Right renal cortex interstitium (tissue), 3 donors: Measurements from ENCODE around the gene ITGB8. TPM values are rescaled to one million over a fixed set of nuclear protein-coding genes. Genes with fewer than 3 reads are reported as not detected.

Experiments used
- DNase-seq, 3 donors: peaks; one replicate each; pipeline ENCODE4 v3.0.0-alpha.2; 2013; ENCODE audit warnings: low read depth in 3 of 3, low spot score in 2 of 3
- polyA plus RNA-seq, 3 donors: library from polyadenylated mRNA; unstranded; fragments of 120-200 nt; gene quantifications; one replicate each; pipeline ENCODE4 v1.2.1, GENCODE V29; 2013; ENCODE audit not compliant: insufficient read length in 3 of 3

The ITGB8 gene
- polyA plus RNA-seq, 3 donors = 38.5 to 42.0 (median 40.6) TPM

DNA sequence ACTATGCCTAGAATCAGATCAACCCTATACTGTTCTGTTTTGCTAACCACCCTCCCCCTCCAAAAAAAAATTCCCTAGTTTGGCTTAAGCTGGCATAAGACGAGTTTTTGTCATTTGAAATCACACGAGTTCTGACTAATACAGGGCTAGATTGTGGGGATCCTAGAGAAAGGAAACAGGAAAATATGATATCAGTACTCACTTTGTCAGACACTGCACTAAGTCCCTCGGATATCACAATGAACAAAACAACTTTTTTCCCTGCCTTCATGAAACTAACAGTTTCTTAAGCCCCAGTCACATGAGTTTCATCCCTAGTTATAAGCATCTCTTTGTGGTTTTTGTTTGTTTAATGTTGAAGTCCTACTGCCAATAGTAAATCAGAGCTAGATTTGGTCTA lies 118.5 kb downstream of the ITGB8 start:
- DNase-seq = no peak

DNA sequence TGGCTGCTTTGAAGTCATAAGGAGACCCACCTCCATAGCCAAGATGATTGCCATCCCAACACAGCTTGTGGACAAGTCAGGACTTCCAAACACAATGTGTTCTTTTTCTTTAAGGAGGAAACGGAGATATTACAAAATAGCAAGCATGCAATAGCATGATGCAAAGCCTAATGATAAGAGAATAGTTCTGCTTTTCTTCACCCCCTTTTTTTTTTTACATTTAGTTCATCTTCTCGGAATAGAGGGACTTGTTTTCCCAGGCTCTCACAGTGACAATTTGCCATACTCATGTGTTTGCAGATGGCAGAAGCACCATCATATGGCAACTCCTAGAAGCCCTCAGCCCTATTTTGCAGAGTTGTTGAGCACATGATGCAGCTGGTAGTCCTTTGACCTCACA lies 119.8 kb downstream of the ITGB8 start:
- no peak for DNase-seq

DNA sequence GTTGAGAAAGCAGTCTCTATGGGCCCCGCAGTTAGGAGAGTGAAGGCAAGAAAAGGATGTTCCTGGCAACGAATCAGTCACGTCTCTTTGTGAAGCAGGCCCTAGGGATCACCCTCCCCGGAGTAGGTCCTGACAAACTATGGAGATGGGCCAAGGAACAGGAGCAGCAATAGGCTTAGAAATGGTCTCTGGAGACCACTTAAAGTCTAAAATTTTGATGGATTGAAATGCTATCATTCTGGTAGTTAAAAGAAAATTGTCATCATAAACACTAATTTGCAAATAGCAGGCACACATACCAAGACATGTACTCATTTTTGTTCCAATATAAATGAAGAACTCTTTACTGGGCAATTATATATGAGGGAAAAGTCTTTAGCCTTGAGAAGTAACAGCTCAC lies 123.5 kb downstream of the ITGB8 start:
- DNase-seq = no peak

DNA sequence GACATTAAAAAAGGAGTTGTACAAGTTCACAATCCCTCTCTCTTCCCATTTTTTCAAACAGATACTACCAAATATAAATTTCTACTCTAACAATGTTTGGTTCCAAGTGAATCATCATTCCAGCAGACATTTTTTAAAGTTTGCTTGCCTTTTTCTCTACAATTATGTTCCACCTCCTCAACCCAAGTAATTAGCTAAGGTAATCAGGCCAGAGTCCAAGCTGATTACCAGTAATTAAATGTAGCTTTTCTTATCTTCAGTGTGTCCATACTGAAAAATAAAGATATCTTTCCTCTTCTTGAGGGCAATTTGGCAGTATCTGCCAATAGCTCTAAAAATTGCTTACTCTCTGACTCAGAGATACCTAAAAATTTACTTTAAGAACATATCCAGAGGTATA lies 126.0 kb downstream of the ITGB8 start:
- no peak for DNase-seq

DNA sequence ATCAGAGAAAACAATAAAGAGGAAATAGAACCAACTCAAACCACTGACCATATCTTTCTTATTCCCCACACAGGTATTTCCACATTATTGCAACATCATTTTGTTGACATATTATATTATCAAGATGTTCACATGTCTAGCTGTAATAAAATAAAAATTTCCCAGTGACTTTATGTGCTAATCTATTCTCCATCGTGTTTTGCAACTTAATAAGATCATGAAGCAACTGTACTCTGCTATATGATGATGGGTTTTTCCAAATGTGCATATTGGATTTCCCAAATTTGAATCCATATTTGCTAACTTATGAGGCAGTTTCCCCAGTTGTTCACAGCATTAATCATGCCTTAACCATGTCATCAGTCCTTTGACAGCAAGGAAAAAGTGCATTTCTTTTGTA lies 127.8 kb downstream of the ITGB8 start:
- no peak for DNase-seq

- no peak for DNase-seq
Measured at GRCh38 chr7:20459419-20459818, 128.7 kb downstream of the ITGB8 start.

- DNase-seq = no peak
Measured at GRCh38 chr7:20464891-20465290, 134.2 kb downstream of the ITGB8 start.

Other genes with a start within 250 kb of the ITGB8 start
- gene MACC1, start 113.5 kb upstream of the ITGB8 start, polyA plus RNA-seq = 10 to 100 TPM in 1 of 3 donors, 1 to 10 TPM in 2; 9.3 to 11.0 (median 9.8) TPM